Skeletal muscle tissue (tissue), 4 donors: Measurements from ENCODE around the gene HLA-A. TPM values are rescaled to one million over a fixed set of nuclear protein-coding genes. Genes with fewer than 3 reads are reported as not detected.

ENCODE experiments used
- H3K27ac ChIP-seq: one replicate; pipeline ENCODE4 v1.7.0; 2013; ENCODE audit warnings: mild to moderate bottlenecking, low read depth, low read length, inconsistent platforms
- H3K27me3 ChIP-seq, 3 donors: one replicate each; pipeline ENCODE4 v1.7.0; 2013; ENCODE audit warnings: low read length in 3 of 3; ENCODE audit not compliant: control insufficient read depth in 3 of 3, insufficient read depth in 3 of 3
- H3K36me3 ChIP-seq, 3 donors: one replicate each; pipeline ENCODE4 v1.7.0; 2013; ENCODE audit warnings: low read length in 3 of 3; ENCODE audit not compliant: control insufficient read depth in 3 of 3, insufficient read depth in 3 of 3
- H3K4me1 ChIP-seq, 3 donors: one replicate each; pipeline ENCODE4 v1.7.0; 2013; ENCODE audit warnings: low read length in 3 of 3, mild to moderate bottlenecking in 3 of 3; ENCODE audit not compliant: control insufficient read depth in 3 of 3, insufficient read depth in 3 of 3
- H3K4me3 ChIP-seq, 3 donors: one replicate each; pipeline ENCODE4 v1.7.0; 2013; ENCODE audit warnings: low read length in 3 of 3
- H3K9ac ChIP-seq, 3 donors: one replicate each; pipeline ENCODE4 v1.7.0; 2013; ENCODE audit warnings: low read length in 3 of 3, mild to moderate bottlenecking in 3 of 3, moderate library complexity in 2 of 3, low read depth in 1 of 3
- H3K9me3 ChIP-seq, 3 donors: one replicate each; pipeline ENCODE4 v1.7.0; 2013; ENCODE audit warnings: low read length in 3 of 3; ENCODE audit not compliant: control insufficient read depth in 3 of 3
- total RNA-seq: library from RNA; depleted of rRNA; stranded (reverse); fragments of >200 nt; gene quantifications from one replicate; pipeline ENCODE4 v1.2.3, GENCODE V29; 2014
- donor health status: Osteomylitis.

Gene HLA-A
- 113 TPM for total RNA-seq

DNA sequence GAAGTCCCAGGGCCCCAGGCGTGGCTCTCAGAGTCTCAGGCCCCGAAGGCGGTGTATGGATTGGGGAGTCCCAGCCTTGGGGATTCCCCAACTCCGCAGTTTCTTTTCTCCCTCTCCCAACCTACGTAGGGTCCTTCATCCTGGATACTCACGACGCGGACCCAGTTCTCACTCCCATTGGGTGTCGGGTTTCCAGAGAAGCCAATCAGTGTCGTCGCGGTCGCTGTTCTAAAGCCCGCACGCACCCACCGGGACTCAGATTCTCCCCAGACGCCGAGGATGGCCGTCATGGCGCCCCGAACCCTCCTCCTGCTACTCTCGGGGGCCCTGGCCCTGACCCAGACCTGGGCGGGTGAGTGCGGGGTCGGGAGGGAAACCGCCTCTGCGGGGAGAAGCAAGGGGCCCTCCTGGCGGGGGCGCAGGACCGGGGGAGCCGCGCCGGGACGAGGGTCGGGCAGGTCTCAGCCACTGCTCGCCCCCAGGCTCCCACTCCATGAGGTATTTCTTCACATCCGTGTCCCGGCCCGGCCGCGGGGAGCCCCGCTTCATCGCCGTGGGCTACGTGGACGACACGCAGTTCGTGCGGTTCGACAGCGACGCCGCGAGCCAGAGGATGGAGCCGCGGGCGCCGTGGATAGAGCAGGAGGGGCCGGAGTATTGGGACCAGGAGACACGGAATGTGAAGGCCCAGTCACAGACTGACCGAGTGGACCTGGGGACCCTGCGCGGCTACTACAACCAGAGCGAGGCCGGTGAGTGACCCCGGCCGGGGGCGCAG is at the start of gene HLA-A:
HLA-A (plus strand) TSS at position 258 of the 778 bp plus-strand sequence; CDS start at position 280, 22 bp downstream.
- Histone ChIP-seq H3K27me3 (no peaks in the 10 kb centered on the region), H3K4me1 (peaks cover 15 to 26% (median 20%) of the 10 kb centered on the region in 3 donors), H3K9me3 (no peaks in the 10 kb centered on the region), H3K36me3 (peaks cover 0 to 16% (median 13%) of the 10 kb centered on the region in 3 donors), H3K9ac (peak within 1 kb of the TSS; percentile 73 to 94 (median 82)), H3K27ac (peak within 1 kb of the TSS; percentile 95), H3K4me3 (peak within 1 kb of the TSS; percentile 67 to 83 (median 72))

DNA sequence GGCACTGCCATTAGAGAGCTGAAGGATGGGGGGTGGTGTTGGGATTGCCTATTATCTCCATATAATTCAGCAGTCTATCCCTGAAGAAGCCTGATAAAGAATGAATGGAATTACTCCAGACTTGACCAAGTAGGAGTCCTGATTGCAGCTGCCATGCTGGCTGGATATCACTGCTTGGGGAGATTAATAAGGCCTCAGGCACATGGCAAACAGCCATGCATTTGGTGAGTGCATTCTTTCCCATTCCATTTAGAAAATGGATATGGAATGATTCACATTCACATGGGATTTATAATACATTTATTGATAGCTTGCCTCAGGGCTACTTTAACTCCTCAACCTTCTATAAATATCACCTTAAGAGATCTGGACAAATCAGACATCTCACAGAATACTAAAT is 49.6 kb upstream of the HLA-A start:
- Histone ChIP-seq H3K4me3 (no peak overlapping the region), H3K4me1 (peaks cover 0 to 6% (median 4%) of the 10 kb centered on the region in 3 donors), H3K9me3 (no peaks in the 10 kb centered on the region), H3K27ac (no peak overlapping the region), H3K36me3 (no peaks in the 10 kb centered on the region), H3K27me3 (peaks cover 0 to 7% (median 0%) of the 10 kb centered on the region in 3 donors), H3K9ac (no peak overlapping the region)

DNA sequence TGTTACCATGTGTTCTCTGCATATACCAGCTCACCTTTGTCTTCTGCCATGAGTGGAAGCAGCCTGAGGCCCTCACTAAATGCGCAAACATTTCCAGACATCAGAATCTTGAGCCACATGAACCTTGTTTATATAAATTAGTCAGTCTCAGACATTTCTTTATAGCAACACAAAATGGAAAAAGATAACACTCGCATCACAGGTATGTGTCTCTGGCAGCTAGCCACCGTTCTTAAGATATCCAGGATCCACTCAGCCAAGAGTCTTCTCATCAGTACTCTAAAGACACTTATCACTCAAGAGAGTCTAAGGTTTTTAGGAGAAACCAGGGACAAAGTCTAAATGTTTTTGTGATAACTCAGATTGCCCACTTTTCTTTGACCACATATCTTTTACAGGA is 43.1 kb upstream of the HLA-A start:
- Histone ChIP-seq H3K27me3 (no peaks in the 10 kb centered on the region), H3K9ac (no peak overlapping the region), H3K36me3 (no peaks in the 10 kb centered on the region), H3K4me3 (no peak overlapping the region), H3K4me1 (no peaks in the 10 kb centered on the region), H3K9me3 (no peaks in the 10 kb centered on the region), H3K27ac (no peak overlapping the region)

DNA sequence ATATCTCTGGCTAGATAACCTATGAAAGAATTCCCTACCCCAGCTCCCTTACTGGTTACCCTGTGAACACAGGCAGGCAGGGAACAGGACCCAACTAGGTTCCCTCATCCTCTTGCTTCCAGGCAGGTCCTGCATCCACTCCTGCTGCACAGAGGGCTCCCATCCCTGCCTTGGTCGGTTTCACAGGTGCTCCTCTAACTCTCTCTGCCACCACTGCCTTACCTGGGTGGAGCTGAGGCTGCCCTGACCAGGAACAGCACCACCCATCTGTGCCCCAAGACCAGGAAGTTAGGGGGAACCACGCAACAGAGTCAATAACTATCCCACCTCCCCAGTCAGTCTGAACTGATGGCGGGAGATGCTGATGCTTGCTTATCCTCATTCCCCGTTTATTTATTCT is 37.0 kb upstream of the HLA-A start:
- H3K27me3 ChIP-seq: no peaks in the 10 kb centered on the region
- H3K27ac ChIP-seq: no peak overlapping the region
- H3K4me1 ChIP-seq: no peaks in the 10 kb centered on the region
- H3K36me3 ChIP-seq: no peaks in the 10 kb centered on the region
- no peak overlapping the region for H3K9ac ChIP-seq
- H3K9me3 ChIP-seq: no peaks in the 10 kb centered on the region
- H3K4me3 ChIP-seq: no peak overlapping the region

GRCh38 chr6:29907637-29908340 is 34.5 kb upstream of the HLA-A start:
- Histone ChIP-seq H3K4me3 (no peak overlapping the region), H3K4me1 (no peaks in the 10 kb centered on the region), H3K27me3 (peaks cover 0 to 4% (median 0%) of the 10 kb centered on the region in 3 donors), H3K9me3 (no peaks in the 10 kb centered on the region), H3K36me3 (peaks cover 0 to 2% (median 0%) of the 10 kb centered on the region in 3 donors), H3K27ac (no peak overlapping the region), H3K9ac (no peak overlapping the region)

GRCh38 chr6:29908341-29908662 is 34.0 kb upstream of the HLA-A start:
- H3K27ac ChIP-seq: no peak overlapping the region

GRCh38 chr6:29908710-29909109 is 33.6 kb upstream of the HLA-A start:
- Histone ChIP-seq H3K27me3 (peaks cover 0 to 4% (median 0%) of the 10 kb centered on the region in 3 donors), H3K4me3 (no peak overlapping the region), H3K9ac (no peak overlapping the region), H3K27ac (no peak overlapping the region), H3K4me1 (no peaks in the 10 kb centered on the region), H3K9me3 (no peaks in the 10 kb centered on the region), H3K36me3 (peaks cover 0 to 2% (median 0%) of the 10 kb centered on the region in 3 donors)

More at GRCh38 chr6:29908341-29908662, 34.0 kb upstream of the HLA-A start:
- Histone ChIP-seq H3K4me1 (no peaks in the 10 kb centered on the region), H3K4me3 (no peak overlapping the region), H3K9me3 (no peaks in the 10 kb centered on the region), H3K9ac (peak overlapping the region in 1 of 3 donors; percentile 8), H3K36me3 (peaks cover 0 to 2% (median 0%) of the 10 kb centered on the region in 3 donors), H3K27me3 (peaks cover 0 to 4% (median 0%) of the 10 kb centered on the region in 3 donors)

- no peak overlapping the region for H3K27ac ChIP-seq
- H3K4me1 ChIP-seq: no peaks in the 10 kb centered on the region
- H3K9ac ChIP-seq: no peak overlapping the region
- H3K27me3 ChIP-seq: peaks cover 0 to 4% (median 0%) of the 10 kb centered on the region in 3 donors
- no peak overlapping the region for H3K4me3 ChIP-seq
- H3K36me3 ChIP-seq: peaks cover 0 to 2% (median 0%) of the 10 kb centered on the region in 3 donors
- no peaks in the 10 kb centered on the region for H3K9me3 ChIP-seq
Measured at GRCh38 chr6:29909985-29910384, 32.3 kb upstream of the HLA-A start.

- H3K27me3 ChIP-seq: peaks cover 0 to 4% (median 0%) of the 10 kb centered on the region in 3 donors
- no peak overlapping the region for H3K4me3 ChIP-seq
- no peaks in the 10 kb centered on the region for H3K9me3 ChIP-seq
- H3K27ac ChIP-seq: no peak overlapping the region
- H3K4me1 ChIP-seq: no peaks in the 10 kb centered on the region
- H3K9ac ChIP-seq: no peak overlapping the region
- peaks cover 0 to 2% (median 0%) of the 10 kb centered on the region in 3 donors for H3K36me3 ChIP-seq
Measured at GRCh38 chr6:29912840-29913239, 29.5 kb upstream of the HLA-A start.

GRCh38 chr6:29916741-29917140 is 25.6 kb upstream of the HLA-A start:
- no peaks in the 10 kb centered on the region for H3K9me3 ChIP-seq
- no peak overlapping the region for H3K27ac ChIP-seq
- no peak overlapping the region for H3K9ac ChIP-seq
- peaks cover 0 to 2% (median 0%) of the 10 kb centered on the region in 3 donors for H3K36me3 ChIP-seq
- peaks cover 0 to 4% (median 0%) of the 10 kb centered on the region in 3 donors for H3K27me3 ChIP-seq
- H3K4me3 ChIP-seq: no peak overlapping the region
- no peaks in the 10 kb centered on the region for H3K4me1 ChIP-seq
